ENCODE data around the gene EHD4. TPM values are rescaled to one million over a fixed set of nuclear protein-coding genes. Genes with fewer than 3 reads are reported as not detected.
A peak's percentile ranks its signal among the peaks of the same experiment; 100 is the strongest.

The EHD4 gene
- total and polyA plus RNA-seq, 9 of the 15 experiments (the other 6 are each of a cell fraction or from before 2014, with no cell fraction given) = 0.89 to 10.3 (median 6.4) TPM

DNA sequence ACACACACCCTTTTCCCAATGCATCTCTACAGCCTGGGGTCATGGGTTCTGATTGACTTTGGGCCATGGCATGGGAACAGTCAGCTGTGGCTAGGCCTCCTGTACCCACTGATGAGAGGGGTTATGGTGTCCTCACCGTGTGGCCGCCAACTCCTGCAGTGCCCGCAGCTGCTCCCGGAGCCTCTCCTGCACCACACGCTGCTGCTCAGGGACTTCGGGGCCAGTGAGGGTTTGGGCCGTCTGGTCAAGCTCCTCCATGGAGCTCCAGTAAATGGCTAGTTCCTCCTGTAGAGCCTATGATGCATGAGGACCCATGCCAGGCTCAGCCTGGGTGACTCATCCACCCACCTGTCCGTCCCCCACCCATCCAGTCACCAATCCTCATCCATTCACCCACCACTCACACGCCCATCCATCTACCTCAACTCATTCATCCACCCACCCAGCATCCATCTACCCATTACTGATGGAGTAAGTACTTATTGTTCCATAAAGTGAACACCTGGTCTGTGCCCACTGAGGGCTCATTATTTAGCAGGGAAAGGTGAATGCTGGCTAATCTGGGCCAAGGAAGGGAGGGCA is 100.1 kb downstream of the EHD4 start:
- H3K9me3 ChIP-seq (replicated peaks; ENCODE audit: control insufficient read depth, insufficient read depth, low read depth, low read length) = no peaks in the 10 kb centered on the region
- no peak overlapping the region for H2AFZ ChIP-seq (ENCODE audit: low read depth, low read length)
- intact Hi-C loops (cut with micrococcal nuclease) = no loop called here
- no peak for TF ChIP-seq SRSF9 (IDR thresholded peaks at IDR 0.05; ENCODE audit: borderline replicate concordance, low read depth, low read length)
- no peaks in the 10 kb centered on the region for H3K9me1 ChIP-seq (ENCODE audit: control insufficient read depth, insufficient read depth, low read length)
- no peak overlapping the region for H3K4me3 ChIP-seq
- ChIA-PET CTCF (ENCODE audit: low intra/inter-chr PET ratio) (no interaction called here), POLR2A (interaction anchor here (0.6 kb wide), 1 partner anchor 32 kb away, joined by 3 read pairs; no protein-coding TSS in a partner anchor)
- H3K4me1 ChIP-seq (replicated peaks in 1 of 2; ENCODE audit: control insufficient read depth in 2 of 2, insufficient read depth in 2 of 2, low read length in 2 of 2) = peaks cover 0 to 35% of the 10 kb centered on the region in 2 experiments; a peak in 3 of 5 replicates
- in situ Hi-C loops (cut with MboI) = no loop called here
- ATAC-seq = no peak
- peak overlapping the region in 1 of 2 experiments; percentile 26; a peak in 1 of 4 replicates for H3K9ac ChIP-seq (ENCODE audit: insufficient read depth in 1 of 2, low read depth in 2 of 2, low read length in 2 of 2)
- WGBS (ENCODE audit: insufficient coverage, low coverage, missing lambda C conversion rate) = 0% methylated on average over 8 of the region's 9 CpGs
- no peak overlapping the region for H3K4me2 ChIP-seq (ENCODE audit: insufficient read depth, low read length)
- no peaks in the 10 kb centered on the region for H3K79me2 ChIP-seq (ENCODE audit: control insufficient read depth, insufficient read depth, low read length)
- FAIRE-seq = no peak
- DNase-seq (ENCODE audit: extremely low read depth in 1 of 4, low spot score in 3 of 4) = no peak
- H4K20me1 ChIP-seq (replicated peaks; ENCODE audit: control insufficient read depth, insufficient read depth, low read length) = peaks cover 36% of the 10 kb centered on the region
- H3K36me3 ChIP-seq (ENCODE audit: control insufficient read depth, insufficient read depth, low read length) = no peaks in the 10 kb centered on the region
- BruUV-seq (replicated peaks) = no TSS peak
- H3K27ac ChIP-seq (ENCODE audit: extremely low read depth, low read depth, low read length) = no peak overlapping the region
- H3K27me3 ChIP-seq (ENCODE audit: control insufficient read depth in 2 of 2, insufficient read depth in 2 of 2, low read length in 2 of 2) = peaks cover 77 to 97% of the 10 kb centered on the region in 2 experiments; a peak in 4 of 5 replicates

- ChIA-PET CTCF (ENCODE audit: low intra/inter-chr PET ratio) (no interaction called here), POLR2A (interaction anchor here (0.5 to 1.0 kb wide), 6 partner anchors 8 to 295 kb away, joined by 3 to 5 read pairs (median 3); no protein-coding TSS in a partner anchor)
- TF ChIP-seq SLC30A9 (CRISPR knock-in tag; IDR thresholded peaks at IDR 0.05) = no peak
- TF ChIP-seq ZFP36 (IDR thresholded peaks at IDR 0.05; ENCODE audit: low read depth, low read length, partially characterized antibody) = no peak
- TF ChIP-seq BCOR (IDR thresholded peaks at IDR 0.05) = no peak
- no peak for TF ChIP-seq ZBTB12 (CRISPR knock-in tag; IDR thresholded peaks at IDR 0.05)
- TF ChIP-seq PCBP1 (IDR thresholded peaks at IDR 0.05; ENCODE audit: low read depth, low read length, poor library complexity, severe bottlenecking) = peak; percentile 37
- H3K27me3 ChIP-seq (ENCODE audit: control insufficient read depth in 2 of 2, insufficient read depth in 2 of 2, low read length in 2 of 2) = peaks cover 72 to 97% of the 10 kb centered on the region in 2 experiments; a peak in 4 of 5 replicates
- DNase-seq (ENCODE audit: extremely low read depth in 1 of 4, low spot score in 3 of 4) (no peak), FAIRE-seq (no peak), ATAC-seq (no peak)
- in situ Hi-C loops (cut with MboI) (no loop called here), intact Hi-C loops (cut with micrococcal nuclease) (no loop called here)
- H3K9ac ChIP-seq (ENCODE audit: insufficient read depth in 1 of 2, low read depth in 2 of 2, low read length in 2 of 2) = peak overlapping the region in 1 of 2 experiments; percentile 0; a peak in 1 of 4 replicates
- H3K27ac ChIP-seq (ENCODE audit: extremely low read depth, low read depth, low read length) = no peak overlapping the region
- no TSS peak for BruUV-seq (replicated peaks)
- no peaks in the 10 kb centered on the region for H3K9me1 ChIP-seq (ENCODE audit: control insufficient read depth, insufficient read depth, low read length)
- no peak overlapping the region for H2AFZ ChIP-seq (ENCODE audit: low read depth, low read length)
- H3K4me2 ChIP-seq (ENCODE audit: insufficient read depth, low read length) = no peak overlapping the region
- H3K79me2 ChIP-seq (ENCODE audit: control insufficient read depth, insufficient read depth, low read length) = no peaks in the 10 kb centered on the region
- no peak overlapping the region for H3K4me3 ChIP-seq
- WGBS (ENCODE audit: insufficient coverage, low coverage, missing lambda C conversion rate) = 8% methylated on average over 19 of the region's 19 CpGs
- no peaks in the 10 kb centered on the region for H3K9me3 ChIP-seq (replicated peaks; ENCODE audit: control insufficient read depth, insufficient read depth, low read depth, low read length)
- H4K20me1 ChIP-seq (replicated peaks; ENCODE audit: control insufficient read depth, insufficient read depth, low read length) = peaks cover 36% of the 10 kb centered on the region
- no peaks in the 10 kb centered on the region for H3K36me3 ChIP-seq (ENCODE audit: control insufficient read depth, insufficient read depth, low read length)
- H3K4me1 ChIP-seq (replicated peaks in 1 of 2; ENCODE audit: control insufficient read depth in 2 of 2, insufficient read depth in 2 of 2, low read length in 2 of 2) = peaks cover 0 to 38% of the 10 kb centered on the region in 2 experiments; a peak in 3 of 5 replicates
Observed at GRCh38 chr15:41871175-41871905, 101.0 kb downstream of the EHD4 start.

Data from K562 (cell line).